Measurements from ENCODE around the gene WDFY1.

The WDFY1 gene

DNA sequence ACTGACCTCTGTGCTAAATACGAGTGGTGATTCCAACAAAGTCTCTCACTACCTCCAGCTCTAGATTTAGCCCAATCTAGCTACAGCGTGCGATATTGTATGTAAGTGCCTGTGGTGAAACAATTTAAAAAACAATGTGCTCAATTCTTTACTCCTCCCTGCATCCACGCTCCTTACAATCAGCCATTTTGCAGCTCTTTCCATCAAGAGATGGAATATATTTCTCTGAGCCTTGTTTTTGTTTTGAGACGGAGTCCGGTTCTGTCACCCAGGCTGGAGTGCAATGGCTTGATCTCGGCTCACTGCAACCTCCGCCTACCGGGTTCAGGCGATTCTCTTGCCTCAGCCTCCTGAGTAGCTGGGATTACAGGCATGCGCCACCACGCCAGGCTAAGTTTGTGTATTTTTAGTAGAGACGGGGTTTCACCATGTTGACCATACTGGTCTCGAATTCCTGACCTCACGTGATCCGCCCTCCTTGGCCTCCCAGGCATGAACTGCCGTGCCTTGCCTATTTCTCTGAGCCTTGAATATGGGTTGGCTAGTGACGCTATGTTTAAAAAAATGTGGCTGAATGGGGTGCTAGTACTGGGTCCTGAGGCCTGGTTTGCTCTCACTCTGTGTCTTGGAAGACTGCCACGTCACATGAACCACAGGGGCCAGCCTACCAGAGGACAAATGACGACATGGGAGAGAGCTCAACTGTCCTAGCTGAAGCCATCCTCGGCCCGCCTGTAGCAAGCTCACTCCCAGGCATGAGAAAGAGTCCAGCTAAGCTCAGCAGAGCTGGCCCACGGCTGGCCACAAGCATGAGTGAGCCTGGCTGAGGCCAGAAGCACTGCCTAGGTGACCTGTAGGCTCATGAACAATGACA is 14.8 kb downstream of the WDFY1 start:
- FAIRE-seq: peak; percentile 74
- DNase-seq (ENCODE audit: insufficient read length, low spot score): no peak
- TF ChIP-seq POLR2A (IDR thresholded peaks at IDR 0.05; ENCODE audit: low read depth, low read length): no peak

DNA sequence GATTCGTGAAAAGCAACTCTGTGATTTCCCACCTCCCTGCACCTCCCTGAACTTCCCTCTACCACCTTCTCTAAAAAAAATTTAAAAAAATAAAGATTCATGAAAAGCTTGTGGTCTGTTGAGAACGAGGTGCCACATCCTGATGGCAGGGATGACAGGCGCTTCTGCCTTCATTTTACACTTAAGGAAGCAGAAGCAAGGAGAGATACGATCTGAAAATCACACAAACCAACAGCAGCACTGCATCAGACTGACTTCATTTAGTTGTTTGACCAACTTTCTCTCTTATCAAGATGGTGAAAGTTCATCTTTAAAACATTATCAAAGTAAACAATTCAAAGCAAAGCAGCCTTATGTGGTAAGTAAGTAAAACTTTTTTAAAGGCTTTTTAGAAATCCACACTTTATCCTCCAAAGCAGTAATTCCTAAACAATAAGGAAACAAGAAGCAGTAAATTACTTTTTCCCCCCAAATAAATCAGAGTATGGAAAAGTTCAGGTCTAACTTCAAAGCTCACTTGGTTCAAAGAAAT is 15.5 kb downstream of the WDFY1 start:
- DNase-seq (ENCODE audit: insufficient read length, low spot score): no peak
- FAIRE-seq: no peak
- no peak for TF ChIP-seq POLR2A (IDR thresholded peaks at IDR 0.05; ENCODE audit: low read depth, low read length)

DNA sequence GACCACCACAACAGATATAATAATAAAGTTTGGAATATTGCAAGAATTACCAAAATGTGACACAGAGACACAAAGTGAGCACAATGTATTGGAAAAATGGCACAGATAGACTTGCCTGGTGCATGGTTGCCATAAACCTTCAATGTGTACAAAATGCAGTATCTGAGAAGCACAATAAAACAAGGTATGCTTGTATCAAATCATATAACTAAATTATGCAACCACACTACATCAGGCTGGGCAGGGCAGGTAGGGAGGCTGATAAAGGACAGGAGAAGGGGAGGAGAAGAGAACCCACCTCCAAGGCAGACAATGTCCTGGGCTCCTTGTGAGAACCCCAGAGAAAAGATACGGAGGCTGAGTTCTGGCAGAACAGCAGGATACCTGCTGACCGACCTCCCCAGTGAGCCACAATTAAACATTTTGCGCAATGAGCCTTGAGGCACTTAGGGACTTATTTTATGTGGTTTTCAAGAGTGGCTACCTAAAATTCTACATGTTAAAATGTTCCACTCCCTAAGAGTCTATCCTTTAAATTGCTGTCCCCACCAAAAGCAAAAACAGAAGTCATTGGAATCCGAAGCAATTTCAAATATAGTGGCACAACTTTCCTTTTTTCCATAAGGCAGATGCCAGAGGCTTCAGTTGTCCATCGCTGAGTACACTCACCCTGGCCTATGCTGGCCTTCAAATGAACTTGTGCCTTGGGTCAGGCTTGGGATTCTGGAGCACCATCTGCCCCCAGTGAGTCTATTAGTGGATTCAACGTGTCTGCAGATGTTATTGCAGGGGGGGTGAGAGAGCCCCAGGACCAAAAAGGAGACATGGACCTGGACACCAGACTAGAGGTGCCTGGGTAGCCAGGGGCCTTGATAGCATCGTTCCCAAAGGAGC is 16.8 kb downstream of the WDFY1 start:
- FAIRE-seq: no peak
- no peak for TF ChIP-seq POLR2A (IDR thresholded peaks at IDR 0.05; ENCODE audit: low read depth, low read length)
- DNase-seq (ENCODE audit: insufficient read length, low spot score): no peak

DNA sequence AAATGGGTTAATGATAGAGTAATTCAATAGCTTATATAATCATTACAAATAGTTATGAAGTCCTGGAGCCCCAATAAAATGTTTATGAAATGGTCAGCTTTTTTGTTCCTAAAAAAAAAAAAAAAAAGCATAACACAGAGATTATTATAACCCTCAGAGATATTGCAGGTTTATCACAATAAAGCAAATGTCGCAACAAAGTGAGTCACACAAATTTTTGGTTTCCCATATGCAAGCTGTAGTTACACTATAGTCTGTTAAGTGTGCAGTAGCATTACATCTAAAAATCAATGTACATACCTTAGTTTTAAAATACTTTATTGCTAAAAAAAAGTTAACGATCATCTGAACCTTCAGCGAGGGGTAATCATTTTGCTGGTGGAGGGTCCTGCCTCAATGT is 20.0 kb downstream of the WDFY1 start:
- no peak for FAIRE-seq
- no peak for TF ChIP-seq POLR2A (IDR thresholded peaks at IDR 0.05; ENCODE audit: low read depth, low read length)
- DNase-seq (ENCODE audit: insufficient read length, low spot score): no peak

DNA sequence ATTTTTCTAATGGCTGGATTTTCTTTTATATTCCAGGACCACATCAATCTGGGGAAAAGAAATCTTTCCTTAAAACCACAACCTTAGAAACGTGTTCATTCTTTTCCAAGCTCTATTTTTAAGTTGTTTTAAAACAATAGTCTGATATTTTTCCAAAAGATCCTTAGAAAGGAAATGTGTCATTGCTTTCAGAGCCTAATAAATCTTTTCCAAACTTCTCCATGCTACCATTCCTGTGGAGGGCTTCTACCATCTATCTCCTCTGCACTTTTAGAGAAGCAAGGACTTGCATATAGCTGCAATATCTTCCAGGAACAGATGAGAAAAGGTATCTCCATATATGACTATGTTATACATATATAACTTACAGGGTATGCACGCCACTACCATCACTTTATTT is 21.2 kb downstream of the WDFY1 start:
- no peak for TF ChIP-seq POLR2A (IDR thresholded peaks at IDR 0.05; ENCODE audit: low read depth, low read length)
- no peak for FAIRE-seq
- no peak for DNase-seq (ENCODE audit: insufficient read length, low spot score)

DNA sequence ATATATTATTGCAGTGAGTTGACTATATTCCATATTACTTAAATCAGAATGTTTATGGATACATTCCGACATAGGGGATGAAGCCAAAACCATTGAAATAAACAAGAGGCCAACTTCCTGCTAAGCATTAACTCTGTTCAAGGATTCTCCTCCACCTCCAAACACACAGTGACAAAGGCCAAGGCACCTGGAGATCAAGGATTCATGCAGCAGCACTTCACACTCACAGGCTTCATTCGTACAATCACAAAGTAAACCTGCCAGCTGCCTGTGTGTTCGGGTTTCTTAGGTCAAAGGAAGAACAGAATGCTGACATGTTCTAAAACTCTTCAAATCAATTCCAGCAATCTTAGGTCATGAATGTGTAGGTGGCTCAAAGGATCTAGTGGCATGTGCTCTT is 22.8 kb downstream of the WDFY1 start:
- DNase-seq (ENCODE audit: insufficient read length, low spot score) (no peak), FAIRE-seq (no peak)
- TF ChIP-seq POLR2A (IDR thresholded peaks at IDR 0.05; ENCODE audit: low read depth, low read length): no peak

DNA sequence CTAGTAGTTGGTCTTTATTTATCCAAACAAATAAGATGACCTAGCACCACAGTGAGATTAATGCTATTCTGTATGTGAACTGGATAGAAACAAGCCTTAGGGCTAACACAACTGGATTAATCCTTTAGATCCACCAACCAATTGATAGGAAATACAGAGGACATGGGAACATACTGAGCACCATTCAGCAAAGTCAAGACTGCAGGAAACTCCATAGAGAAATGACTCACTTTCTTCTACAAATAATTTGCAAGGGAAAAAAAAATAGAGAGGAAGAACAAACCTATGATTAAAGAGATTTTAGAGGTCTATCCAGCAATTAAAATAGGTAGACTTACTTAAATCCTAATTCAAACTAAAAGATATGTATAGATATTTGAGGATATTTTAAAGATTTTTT is 23.9 kb downstream of the WDFY1 start:
- DNase-seq (ENCODE audit: insufficient read length, low spot score): no peak
- FAIRE-seq: no peak
- no peak for TF ChIP-seq POLR2A (IDR thresholded peaks at IDR 0.05; ENCODE audit: low read depth, low read length)

DNA sequence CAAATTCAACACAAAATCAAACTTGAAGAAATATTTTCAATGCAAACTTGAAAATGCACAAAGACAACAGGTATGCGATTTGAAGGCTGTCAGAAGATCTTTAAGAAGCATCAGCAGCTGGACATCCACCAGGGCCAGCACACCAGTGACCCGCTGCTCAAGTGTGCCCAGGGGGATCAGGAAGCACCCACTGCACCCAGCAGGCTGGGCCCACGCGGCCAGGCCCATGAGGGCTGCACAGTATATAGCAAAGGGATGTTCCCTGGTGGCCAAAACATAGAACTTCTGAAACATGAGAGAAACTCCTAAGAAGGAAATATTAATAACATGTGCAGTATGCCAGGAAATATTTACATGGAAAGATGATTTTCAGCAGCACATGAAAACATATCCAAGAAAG is 25.0 kb downstream of the WDFY1 start:
- FAIRE-seq (no peak), DNase-seq (ENCODE audit: insufficient read length, low spot score) (no peak)
- TF ChIP-seq POLR2A (IDR thresholded peaks at IDR 0.05; ENCODE audit: low read depth, low read length): no peak

DNA sequence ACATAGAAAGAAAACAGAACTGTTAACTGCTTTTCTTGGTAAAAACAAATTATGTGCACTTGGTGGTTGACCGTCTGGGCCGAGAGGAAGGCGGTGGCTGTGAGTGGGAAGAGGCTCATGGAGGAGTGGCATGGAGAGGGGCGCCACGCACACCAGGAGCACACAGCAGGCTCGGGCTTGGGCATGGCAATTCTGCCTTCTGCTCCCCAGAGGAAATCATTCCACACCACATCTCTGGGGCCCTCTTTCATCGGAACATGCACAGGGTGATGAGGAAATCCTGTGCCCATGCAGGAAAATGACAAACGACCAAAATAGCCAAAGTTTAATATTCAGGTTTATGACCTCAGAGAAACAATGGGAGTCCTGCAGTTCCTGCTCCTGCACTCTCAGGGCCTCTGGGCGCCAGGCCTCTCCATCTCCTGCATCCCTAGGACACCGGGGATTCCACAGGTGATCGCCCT is 26.4 kb downstream of the WDFY1 start:
- no peak for TF ChIP-seq POLR2A (IDR thresholded peaks at IDR 0.05; ENCODE audit: low read depth, low read length)
- FAIRE-seq (no peak), DNase-seq (ENCODE audit: insufficient read length, low spot score) (no peak)

DNA sequence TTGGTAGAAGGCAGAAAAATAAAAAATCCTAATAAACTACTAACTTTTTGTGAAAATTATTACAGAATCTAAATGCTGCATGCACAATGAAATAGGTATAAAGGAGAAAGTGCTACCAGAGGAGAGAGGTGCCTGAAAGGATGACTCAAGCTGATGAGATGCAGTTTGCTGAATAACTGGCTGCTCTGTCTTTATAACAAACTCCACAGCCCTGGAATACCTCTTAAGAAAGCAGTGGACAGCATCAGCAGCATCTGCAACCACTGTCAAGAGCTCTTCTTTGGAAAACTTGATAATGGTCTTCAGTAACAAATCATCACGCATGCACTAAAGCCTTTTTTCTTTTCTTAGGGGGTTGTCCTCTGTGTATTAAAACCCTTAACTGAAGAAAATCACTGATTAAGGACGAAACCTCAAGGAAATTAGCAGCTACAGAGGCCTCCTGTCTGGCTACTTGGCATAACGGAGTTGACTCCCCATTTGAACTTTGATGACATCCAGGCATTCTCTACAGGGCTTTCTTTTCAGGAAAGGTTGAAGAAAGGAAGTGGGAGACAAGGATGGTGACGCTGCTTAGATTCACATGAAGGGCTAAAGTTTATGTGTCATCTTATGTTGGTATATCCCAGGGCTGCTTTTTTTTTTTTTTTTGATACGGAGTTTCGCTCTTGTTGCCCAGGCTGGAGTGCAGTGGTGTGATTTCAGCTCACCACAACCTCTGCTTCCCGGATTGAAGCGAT is 28.8 kb downstream of the WDFY1 start:
- FAIRE-seq: no peak

DNA sequence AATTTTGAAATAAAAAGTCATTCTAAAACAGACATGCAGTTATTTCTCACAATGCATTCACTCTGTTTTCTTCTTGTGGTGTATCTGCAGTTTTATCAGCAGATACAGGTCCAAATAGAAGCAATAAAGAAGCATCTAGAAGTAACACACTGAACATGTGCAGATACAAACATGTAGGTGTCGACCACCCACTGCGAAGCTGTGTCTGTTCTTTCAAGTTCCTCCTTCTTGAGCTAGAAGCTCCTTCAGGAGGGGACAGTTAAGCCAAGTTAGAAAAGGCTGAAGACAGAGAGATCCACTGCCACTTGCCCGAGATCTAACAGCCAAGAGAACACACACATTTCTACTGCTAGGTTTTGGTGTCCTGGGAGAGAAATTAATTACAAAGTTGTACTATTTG is 30.1 kb downstream of the WDFY1 start:
- no peak for TF ChIP-seq POLR2A (IDR thresholded peaks at IDR 0.05; ENCODE audit: low read depth, low read length)
- FAIRE-seq: no peak
- DNase-seq (ENCODE audit: insufficient read length, low spot score): no peak

More for the DNA sequence above, 28.8 kb downstream of the WDFY1 start:
- TF ChIP-seq POLR2A (IDR thresholded peaks at IDR 0.05; ENCODE audit: low read depth, low read length): no peak
- no peak for DNase-seq (ENCODE audit: insufficient read length, low spot score)

DNA sequence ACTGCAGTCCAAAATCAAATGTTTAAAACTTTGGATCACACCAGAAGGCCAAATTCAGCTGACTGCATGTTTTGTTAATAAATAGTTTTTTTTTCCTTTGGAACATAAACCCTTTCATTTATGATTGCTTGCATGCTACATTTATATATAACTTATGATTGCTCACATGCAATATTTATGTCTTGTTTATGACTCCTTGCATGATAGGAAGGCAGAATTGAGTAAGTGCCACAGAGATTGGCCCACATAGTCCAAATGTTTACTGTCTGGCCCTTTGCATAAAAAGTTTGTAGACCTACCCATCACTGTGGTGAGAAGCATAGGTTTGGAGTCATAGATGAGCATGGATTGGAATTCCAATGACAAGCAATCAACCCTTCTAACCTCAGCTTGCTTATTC is 30.8 kb downstream of the WDFY1 start:
- no peak for TF ChIP-seq POLR2A (IDR thresholded peaks at IDR 0.05; ENCODE audit: low read depth, low read length)
- no peak for FAIRE-seq
- no peak for DNase-seq (ENCODE audit: insufficient read length, low spot score)

DNA sequence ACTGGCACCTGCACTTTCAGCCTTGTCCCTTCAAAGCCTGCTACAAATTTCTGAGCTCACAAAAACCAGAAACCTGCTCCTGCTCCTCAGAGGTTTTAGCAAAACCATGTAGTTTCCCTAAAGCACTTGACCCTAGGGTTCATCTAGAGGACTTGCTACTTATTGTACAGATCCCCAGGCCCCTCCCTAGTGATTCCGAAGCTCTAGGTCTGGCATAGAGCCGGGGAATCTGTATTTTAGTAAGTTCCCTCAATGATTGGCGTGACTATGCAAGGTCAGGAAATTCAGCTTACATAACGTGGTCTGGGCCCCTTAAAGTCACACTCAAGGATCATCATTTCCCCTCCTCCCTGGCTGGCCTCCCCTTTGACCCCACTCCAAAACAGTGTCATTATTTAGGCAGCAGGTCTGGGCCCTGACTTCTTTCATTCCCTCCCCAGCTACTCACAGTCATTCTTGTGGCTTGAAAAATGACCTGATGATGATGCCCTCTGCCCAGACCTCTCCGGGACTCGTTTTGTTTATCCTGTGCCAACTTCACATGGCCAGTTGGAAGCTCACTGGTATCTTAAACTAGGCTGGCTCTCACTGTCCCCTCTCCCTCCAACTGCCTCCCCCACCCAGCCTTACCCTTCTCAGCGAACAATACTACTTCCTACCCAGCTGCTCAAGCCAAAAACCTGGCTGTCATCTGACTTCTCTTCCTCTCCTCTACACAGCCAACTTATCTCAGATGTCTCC is 36.0 kb downstream of the WDFY1 start:
- FAIRE-seq (no peak), DNase-seq (ENCODE audit: insufficient read length, low spot score) (no peak)
- TF ChIP-seq POLR2A (IDR thresholded peaks at IDR 0.05; ENCODE audit: low read depth, low read length): no peak
